HEK293 (cell line): ENCODE measurements around the gene RBMS1.

Experiments used
- GFI1B ChIP-seq: fragments of 450-650 bp; formaldehyde crosslinking; IDR thresholded peaks from 2 replicates; pipeline ENCODE4 v1.5.1; 2016; ENCODE audit warnings: missing biosample characterization, missing genetic modification characterization
- ZNF514 ChIP-seq: fragments of 450-650 bp; formaldehyde crosslinking; IDR thresholded peaks from 2 replicates; pipeline ENCODE4 v1.5.1; 2016; ENCODE audit warnings: missing biosample characterization, missing genetic modification characterization
- TF ChIP-seq, protein P1 (sequence below): fragments of 450-650 bp; formaldehyde crosslinking; IDR thresholded peaks from 2 replicates; pipeline ENCODE4 v1.5.1; 2016; ENCODE audit warnings: missing biosample characterization, missing genetic modification characterization

DNA sequence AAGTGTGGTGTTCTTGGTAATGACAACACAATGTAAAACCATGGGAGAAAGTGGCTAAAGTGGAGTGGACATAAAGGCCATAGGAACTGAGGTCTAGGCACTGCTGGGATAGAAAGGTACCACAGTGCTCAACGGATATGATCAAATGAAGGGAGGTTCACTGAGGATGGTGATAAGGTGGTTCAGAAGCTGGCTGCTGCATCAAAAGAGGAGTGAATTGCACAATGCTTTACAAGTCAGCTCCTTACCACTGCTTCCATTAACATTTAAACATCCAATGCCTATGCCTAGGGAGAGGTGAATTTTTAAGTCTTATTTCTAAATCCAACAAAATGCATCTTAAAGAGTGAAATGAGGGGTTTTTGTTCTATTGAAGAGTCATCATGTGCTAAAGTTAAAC lies 193.4 kb downstream of the RBMS1 start:
- TF ChIP-seq, protein P1, sequence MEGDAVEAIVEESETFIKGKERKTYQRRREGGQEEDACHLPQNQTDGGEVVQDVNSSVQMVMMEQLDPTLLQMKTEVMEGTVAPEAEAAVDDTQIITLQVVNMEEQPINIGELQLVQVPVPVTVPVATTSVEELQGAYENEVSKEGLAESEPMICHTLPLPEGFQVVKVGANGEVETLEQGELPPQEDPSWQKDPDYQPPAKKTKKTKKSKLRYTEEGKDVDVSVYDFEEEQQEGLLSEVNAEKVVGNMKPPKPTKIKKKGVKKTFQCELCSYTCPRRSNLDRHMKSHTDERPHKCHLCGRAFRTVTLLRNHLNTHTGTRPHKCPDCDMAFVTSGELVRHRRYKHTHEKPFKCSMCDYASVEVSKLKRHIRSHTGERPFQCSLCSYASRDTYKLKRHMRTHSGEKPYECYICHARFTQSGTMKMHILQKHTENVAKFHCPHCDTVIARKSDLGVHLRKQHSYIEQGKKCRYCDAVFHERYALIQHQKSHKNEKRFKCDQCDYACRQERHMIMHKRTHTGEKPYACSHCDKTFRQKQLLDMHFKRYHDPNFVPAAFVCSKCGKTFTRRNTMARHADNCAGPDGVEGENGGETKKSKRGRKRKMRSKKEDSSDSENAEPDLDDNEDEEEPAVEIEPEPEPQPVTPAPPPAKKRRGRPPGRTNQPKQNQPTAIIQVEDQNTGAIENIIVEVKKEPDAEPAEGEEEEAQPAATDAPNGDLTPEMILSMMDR (tag by site-specific recombination), result no peak
- TF ChIP-seq GFI1B (tag by site-specific recombination) (no peak), ZNF514 (tag by site-specific recombination) (no peak)
